Adrenal gland (tissue), 5 donors: ENCODE measurements around the gene CKAP5.

Experiments used
- POLR2A ChIP-seq, 2 donors: fragments of 450-650 bp; IDR thresholded peaks; one replicate each; pipeline ENCODE4 v1.6.1; 2017; ENCODE audit warnings: antibody characterized with exemption in 2 of 2, mild to moderate bottlenecking in 2 of 2, moderate library complexity in 1 of 2
- TF ChIP-seq, protein P1 (sequence below), 6 experiments: fragments of 450-650 bp in 4 of 6; fragments of 200-600 bp in 2 of 6; sonication (generic) in 1 of 6; IDR thresholded peaks; 1 replicate in 5 of 6; 2 replicates in 1 of 6; pipeline versions ENCODE4 v1.5.1 to v1.8.0; 2016 to 2021; ENCODE audit warnings: antibody characterized with exemption in 6 of 6, mild to moderate bottlenecking in 2 of 6, moderate library complexity in 1 of 6
- donor health status: DM: no; HTN: no; CAD: no.

DNA sequence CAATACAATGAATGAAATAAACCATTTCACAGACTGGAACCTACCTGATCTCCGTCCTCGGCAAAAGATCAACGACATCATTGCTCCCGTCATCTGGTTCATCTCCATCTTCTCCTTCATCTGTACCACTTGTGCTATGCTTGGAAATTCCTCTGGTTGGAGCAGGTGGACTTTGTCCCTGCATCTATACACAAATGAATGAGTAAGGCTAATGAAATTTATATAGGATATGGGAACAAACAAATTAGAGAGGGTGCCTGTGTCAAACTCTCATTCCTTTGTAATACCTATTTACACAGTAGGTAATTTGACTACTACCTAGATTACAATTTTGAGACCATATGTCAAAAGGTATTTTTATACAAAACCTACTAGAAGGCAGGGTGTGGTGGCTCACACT lies 67.7 kb downstream of the CKAP5 start:
- no peak for TF ChIP-seq POLR2A (IDR thresholded peaks at IDR 0.05)
- TF ChIP-seq, protein P1, sequence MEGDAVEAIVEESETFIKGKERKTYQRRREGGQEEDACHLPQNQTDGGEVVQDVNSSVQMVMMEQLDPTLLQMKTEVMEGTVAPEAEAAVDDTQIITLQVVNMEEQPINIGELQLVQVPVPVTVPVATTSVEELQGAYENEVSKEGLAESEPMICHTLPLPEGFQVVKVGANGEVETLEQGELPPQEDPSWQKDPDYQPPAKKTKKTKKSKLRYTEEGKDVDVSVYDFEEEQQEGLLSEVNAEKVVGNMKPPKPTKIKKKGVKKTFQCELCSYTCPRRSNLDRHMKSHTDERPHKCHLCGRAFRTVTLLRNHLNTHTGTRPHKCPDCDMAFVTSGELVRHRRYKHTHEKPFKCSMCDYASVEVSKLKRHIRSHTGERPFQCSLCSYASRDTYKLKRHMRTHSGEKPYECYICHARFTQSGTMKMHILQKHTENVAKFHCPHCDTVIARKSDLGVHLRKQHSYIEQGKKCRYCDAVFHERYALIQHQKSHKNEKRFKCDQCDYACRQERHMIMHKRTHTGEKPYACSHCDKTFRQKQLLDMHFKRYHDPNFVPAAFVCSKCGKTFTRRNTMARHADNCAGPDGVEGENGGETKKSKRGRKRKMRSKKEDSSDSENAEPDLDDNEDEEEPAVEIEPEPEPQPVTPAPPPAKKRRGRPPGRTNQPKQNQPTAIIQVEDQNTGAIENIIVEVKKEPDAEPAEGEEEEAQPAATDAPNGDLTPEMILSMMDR (IDR thresholded peaks at IDR 0.05): no peak
